HG02588 (cell line): ENCODE data around the gene MYO18B.
"Not testable (repeated sequence)": the region's sequence is repeated elsewhere in the genome, so short reads cannot be mapped to it uniquely, and the experiment has no call there.

Source experiments
- ATAC-seq: cut with Tn5 transposase; IDR thresholded peaks from one replicate; pipeline ENCODE4 v1.9.1; 2021; ENCODE audit warnings: mild to moderate bottlenecking, moderate library complexity; ENCODE audit not compliant: unreplicated experiment

The MYO18B gene

DNA sequence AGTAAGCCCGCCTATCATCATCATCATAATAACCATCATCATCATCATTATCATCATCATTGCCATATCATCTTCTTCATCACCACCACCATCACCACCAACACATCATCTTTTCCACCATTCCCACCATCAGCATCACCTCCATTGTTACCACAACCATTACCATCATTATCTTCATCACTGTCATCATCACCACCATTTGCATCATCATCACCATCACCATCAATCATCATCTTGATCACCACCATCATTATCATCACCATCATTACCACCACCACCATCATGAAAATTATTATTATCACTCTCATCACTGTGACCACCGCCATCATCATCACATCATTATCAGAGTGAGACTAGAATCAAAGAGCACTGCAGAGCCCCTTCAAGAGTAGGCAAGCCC is 227.9 kb downstream of the MYO18B start:
- no peak for ATAC-seq

- no peak for ATAC-seq
Measured at GRCh38 chr22:25970374-25970911, 228.5 kb downstream of the MYO18B start.

GRCh38 chr22:25970999-25971811 is 229.2 kb downstream of the MYO18B start:
- ATAC-seq: no peak

DNA sequence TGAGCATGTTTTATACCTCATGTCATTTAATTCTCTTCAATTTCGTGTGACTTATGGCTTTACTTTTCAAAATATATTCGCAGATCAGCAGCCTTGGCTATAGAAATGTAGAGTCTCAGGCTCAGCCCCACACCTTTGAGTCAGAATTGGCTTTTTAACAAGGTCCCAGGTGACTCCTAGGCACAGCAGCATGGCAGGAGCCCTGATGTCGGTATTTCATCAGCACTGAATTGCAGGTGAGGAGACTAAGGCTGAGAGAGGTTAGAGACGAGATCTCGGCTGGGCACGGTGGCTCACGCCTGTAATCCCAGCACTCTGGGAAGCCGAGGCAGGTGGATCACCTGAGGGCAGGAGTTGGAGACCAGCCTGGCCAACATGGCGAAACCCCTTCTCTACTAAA is 230.4 kb downstream of the MYO18B start:
- ATAC-seq: no peak

- ATAC-seq: no peak
Measured at GRCh38 chr22:25976356-25976755, 234.4 kb downstream of the MYO18B start.

DNA sequence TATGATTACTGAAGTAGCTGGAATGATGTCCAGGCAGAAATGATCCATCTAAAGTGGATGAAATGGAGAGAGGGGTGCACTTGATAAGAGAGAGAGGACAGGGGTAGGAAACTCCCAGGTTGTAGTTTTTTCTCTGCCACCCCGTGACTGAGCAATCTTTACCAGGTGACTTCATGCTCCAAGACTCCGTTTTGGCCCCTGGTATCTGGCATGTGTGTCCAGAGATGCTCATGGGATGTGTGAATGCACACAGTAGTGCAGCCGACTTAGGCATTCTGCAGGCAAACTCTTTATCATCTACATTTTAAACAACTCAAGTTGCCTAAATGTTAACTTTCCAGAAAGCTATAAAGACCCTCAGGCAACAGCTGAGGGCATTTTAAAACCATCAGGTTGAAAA is 238.0 kb downstream of the MYO18B start:
- ATAC-seq: no peak

GRCh38 chr22:25984911-25985310 is 242.9 kb downstream of the MYO18B start:
- not testable (repeated sequence) for ATAC-seq

- ATAC-seq: no peak
Measured at GRCh38 chr22:25987948-25988347, 246.0 kb downstream of the MYO18B start.

DNA sequence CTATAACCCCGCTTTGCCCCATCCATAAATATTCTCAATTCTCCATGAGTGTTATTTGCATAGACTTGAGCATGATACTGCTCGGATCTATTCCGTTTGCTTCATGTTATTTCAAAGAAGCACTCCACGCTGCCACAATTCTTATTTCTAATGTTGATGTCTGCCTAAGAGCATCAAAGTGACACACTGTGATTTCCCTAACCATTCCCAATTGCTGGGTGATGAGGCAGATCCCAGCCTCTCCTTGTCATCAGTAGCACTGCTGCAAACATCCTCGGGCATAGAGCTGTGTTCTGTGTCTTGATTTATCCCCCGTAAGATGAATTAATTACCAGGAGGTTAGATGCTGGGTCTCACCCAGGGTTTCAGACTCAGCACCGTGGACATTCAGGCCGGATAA is 249.0 kb downstream of the MYO18B start:
- no peak for ATAC-seq

DNA sequence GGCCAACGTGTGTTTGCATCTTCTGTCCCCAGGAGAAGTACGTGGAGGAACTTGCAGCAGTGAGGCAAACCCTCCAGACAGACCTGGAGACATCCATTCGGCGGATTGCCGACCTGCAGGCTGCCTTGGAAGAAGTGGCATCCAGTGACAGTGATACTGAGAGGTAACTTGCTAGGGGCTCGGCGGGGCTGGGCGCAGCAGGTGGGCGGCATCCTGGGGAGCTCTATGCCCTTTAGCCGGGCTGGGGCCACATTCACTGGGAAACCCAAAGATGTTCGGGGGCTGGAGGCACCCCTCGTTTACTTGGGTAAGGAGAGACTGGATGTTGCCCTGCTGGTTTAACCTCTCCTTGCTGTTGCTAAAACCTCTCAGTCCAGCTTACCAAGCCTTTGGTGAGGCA is 250.3 kb downstream of the MYO18B start:
- ATAC-seq: no peak

DNA sequence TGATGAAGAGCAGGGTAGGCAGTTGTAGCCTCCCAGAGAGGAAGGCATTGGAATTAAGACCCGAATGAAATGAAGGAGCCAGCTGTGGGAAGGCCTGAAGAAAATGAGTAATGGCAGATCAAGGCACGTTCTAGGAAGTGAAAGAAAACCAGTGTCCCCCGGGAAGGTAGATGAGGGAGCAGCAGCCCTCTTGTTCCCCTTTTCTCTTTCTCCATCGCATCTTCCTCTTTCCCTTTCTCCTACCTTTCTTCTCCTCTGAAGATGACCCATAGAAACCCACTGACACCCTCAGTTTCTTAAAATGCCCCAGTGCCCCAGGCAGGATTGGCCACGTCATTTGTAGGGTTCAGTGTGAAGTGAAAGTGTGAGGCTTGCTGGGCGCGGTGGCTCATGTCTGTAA is 254.7 kb downstream of the MYO18B start:
- no peak for ATAC-seq

DNA sequence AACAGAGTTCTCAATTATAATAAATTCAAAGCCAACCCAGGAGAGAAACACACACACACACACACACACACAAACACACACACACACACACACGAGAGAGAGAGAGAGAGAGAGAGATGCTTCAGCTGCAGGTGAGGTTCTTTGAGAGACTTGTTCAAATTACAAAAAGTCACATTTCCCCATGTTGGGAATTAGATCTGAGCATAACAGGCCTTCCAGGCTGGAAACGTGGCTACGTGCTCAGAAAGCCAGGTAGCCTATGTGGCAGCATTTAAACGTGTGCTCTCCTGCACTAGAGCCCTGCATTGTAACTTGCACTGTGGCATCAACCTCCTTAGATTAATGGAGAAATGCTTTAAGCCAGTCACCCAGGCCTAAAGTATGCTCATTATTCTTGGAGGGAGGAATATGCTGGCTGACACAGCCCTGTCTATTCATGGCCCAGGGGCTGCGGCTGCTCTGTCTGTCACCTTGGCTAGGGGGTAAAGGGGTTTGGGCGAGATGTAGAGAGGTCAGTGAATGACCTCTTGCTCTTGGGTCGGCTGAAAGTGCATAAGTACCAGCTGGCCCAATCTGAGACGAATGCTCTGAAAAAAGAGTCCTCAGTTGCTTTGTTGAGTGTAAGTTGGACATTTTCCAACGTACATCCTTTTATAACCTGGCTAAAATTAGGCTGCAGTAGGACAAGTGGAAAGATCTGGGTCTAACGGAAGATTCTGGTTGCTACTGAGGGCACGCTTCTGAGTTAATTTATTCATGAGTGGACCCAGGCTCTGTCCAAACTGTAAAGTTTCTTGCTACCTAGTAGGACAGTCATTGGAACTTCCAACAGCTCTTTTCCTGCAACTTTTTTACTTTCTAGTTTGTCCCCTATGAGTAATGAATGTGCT is 256.1 kb downstream of the MYO18B start:
- no peak for ATAC-seq

DNA sequence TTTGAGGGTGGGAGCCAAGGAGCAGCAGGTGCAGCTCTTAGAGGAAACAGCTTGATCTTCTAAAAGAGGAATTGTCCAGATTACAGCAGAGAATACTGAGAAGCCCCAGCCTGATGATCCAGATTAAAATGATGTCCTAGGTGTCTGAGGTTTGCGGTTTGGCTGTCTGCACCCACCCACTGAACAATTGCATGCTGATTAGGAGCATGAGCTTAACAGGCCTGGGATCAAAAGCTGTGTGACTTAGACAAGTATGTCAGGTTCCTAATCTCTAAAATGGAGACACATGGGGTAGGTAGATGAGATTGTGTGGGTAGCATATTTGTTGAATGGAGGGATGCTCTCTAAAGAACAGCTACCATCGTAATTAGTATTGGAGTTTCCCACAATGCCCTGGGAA is 260.5 kb downstream of the MYO18B start:
- no peak for ATAC-seq

GRCh38 chr22:26004477-26004876 is 262.5 kb downstream of the MYO18B start:
- ATAC-seq: no peak

DNA sequence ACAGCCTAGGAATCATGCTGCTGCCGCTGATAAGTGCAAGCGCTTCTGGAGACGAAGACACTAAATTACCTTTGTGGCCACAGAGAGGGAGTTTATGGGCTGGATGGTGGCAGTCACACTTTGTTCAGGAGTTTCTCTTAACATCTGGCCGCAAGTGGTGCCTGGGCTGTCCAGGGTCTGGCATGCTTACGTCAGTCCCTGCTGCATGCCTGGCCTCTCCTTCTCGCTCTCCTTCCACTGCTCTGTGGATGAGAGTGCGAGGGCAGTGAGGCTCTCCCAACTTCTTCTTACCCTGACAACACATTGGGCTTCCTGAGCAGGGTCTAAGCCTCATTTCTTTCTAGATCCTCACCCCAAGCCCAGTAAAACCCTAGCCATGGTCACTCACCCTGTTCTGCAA is 266.6 kb downstream of the MYO18B start:
- ATAC-seq: no peak

DNA sequence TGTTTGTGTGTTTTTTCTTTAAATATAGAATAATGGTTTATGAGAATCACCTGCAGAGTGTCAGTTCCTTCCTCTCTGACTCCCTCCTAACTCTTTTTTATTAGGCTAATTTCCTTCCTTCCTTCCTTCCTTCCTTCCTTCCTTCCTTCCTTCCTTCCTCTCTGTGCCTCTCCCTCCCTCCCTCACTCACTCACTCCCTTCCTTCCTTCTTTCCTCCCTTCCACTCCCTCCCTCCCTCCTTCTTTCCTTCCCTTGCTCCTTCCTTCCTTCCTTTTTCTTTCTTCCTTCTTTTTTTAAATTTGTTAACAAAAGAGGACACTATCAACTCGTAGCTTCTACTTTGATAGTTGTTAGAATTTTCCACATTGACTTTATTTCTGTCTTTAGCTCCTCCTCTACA is 274.9 kb downstream of the MYO18B start:
- no peak for ATAC-seq

GRCh38 chr22:26017932-26018331 is 275.9 kb downstream of the MYO18B start:
- no peak for ATAC-seq

- no peak for ATAC-seq
Measured at GRCh38 chr22:26019596-26019995, 277.6 kb downstream of the MYO18B start.

GRCh38 chr22:26021516-26021915 is 279.5 kb downstream of the MYO18B start:
- ATAC-seq: no peak

DNA sequence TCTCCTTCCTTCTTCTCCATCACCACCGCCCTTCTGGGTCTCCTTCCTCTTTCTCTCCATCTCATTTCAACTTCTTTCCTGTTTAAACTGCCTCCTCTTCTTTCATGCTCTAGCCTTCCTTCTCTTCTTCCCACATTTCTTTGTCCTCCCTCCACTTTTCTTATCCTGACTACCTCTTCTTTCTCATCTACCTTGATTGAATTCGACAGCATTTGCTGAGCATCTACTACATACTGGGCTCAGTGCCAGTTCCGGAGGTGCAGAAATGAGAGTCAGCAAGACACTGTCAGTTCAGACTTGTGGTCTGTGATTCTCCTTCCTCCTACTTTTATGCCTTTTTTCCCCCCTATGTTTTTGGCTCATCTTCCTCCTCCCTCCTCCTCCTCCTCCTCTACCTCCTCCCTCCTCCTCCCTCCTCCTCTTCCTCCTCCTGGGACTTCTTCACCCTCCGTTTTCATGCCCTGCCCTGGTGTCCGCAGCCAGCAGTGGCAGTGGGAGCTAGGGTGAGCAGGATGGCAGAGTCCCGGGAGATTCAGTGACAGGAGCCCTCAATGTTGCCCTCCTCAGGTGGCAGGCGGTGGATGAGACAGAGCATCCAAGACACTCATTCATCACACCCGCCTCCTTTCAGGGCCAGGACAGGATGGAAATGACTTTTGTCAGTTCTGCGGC is 281.3 kb downstream of the MYO18B start:
- ATAC-seq: no peak

- ATAC-seq: no peak
Measured at GRCh38 chr22:26025626-26026025, 283.6 kb downstream of the MYO18B start.
